Stimulated activated CD8-positive, alpha-beta memory T cell treated with anti-CD3 and anti-CD28 coated beads, Interleukin-4, amount 100 ng/mL, for 1 hour (primary cell): Measurements from ENCODE around the gene TAS2R42.

Source experiments
- DNase-seq, 2 donors: peaks; one replicate each; pipeline ENCODE4 v3.0.0-alpha.2; 2020; ENCODE audit warnings: low read depth in 2 of 2, low spot score in 1 of 2

TAS2R42 gene

DNA sequence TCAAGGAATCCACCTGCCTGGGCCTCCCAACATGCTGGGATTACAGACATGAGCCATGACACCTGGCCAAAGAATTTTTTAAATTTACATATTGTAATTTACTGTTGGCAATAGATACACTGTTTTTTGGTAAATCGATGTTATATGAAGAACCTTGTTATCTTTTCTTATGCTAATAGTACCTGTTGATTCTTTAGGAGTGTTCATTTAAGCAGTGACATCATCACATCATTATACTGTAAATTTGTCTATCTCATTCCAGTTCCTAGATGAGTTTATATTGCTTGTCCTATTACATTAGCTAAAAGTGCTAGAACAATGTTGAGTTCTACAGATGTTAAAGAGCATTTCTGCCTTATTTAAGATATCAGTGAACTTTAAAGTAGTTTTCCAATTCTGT, 39.3 kb downstream of the TAS2R42 start:
- DNase-seq, result no peak

DNA sequence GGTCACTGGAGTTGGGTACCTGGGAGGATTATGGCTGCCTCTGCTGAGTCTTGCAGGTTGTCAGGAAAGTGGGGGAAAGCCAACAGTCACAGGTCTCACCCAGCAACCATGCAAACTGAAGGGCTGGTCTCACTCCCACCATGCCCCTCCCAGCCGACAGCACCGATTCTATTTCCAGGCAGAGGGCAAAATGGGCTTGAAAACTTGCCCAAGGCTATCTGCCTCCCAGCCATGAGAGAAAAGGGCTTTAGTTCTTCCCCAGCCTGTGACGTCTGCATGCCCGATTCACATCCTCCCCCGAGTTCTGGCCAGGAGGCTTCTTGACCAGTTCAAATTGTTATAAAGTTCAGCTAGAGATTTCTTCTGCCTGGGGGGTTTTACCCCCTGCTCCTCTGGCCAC, 42.4 kb downstream of the TAS2R42 start:
- no peak for DNase-seq

DNA sequence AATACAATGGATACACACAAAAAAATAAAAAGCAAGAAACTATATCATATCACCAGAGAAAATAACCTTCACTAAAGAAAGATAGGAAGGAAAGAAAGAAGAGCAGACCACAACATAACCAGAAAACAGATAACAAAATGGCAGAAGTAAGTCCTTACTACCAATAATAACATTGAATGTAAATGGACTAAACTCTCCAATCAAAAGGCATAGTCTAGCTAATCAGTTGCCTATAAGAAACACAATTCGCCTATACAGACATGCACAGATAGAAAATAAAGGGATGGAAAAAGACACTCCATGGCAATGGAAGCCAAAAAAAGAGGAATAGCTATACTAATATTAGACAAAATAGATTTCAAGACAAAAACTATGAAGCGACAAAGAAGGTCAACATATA, 43.4 kb downstream of the TAS2R42 start:
- no peak for DNase-seq

DNA sequence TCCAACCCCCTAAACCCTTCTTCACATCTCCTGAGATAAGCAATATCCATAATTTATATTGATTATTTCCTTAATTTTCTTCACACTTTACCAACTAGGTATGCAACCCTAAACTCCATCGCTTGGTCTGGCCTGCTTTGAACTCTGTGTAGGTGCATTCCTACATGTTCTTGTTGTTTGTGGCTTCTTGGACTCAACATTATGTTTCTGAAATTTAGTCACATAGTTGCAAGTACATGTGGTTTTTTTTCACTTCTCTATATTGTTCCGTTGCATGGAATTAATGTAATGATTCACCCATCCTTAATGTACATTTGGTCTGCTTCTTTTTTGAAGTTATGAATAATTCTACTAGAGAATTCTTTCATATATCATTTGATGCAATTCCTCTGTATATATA, 50.7 kb downstream of the TAS2R42 start:
- no peak for DNase-seq
